AG04450 (cell line): ENCODE results near the gene GPANK1. TPM values are rescaled to one million over a fixed set of nuclear protein-coding genes. Genes with fewer than 3 reads are reported as not detected.

Experiments
- CTCF ChIA-PET: fragments of 300-600, 350-600 bp; formaldehyde crosslinking; extraction: SDS; loops from one replicate; lab custom pipeline; 2022; ENCODE audit warnings: antibody characterized with exemption, inconsistent platforms; lab: Charles Lee
- POLR2A ChIA-PET: fragments of 350-600 bp; formaldehyde crosslinking; extraction: SDS; loops from one replicate; lab custom pipeline; 2021; ENCODE audit warnings: antibody characterized with exemption, inconsistent platforms; lab: Yijun Ruan, JAX
- DNase-seq: peaks from one replicate; pipeline ENCODE4 v3.0.0-alpha.2; 2011; ENCODE audit warnings: low read depth, low spot score
- H3K27ac ChIP-seq: one replicate; pipeline ENCODE4 v1.5.1; 2012; ENCODE audit warnings: low read depth, low read length, control low read depth
- H3K27me3 ChIP-seq: one replicate; pipeline ENCODE4 v1.6.0; 2012; ENCODE audit warnings: low read length; ENCODE audit not compliant: control insufficient read depth, insufficient read depth
- H3K4me3 ChIP-seq: 2 replicates; pipeline ENCODE4 v1.5.1; 2011; ENCODE audit warnings: mild to moderate bottlenecking, low read depth, low read length, control low read depth
- H3K9me3 ChIP-seq: 2 replicates; pipeline ENCODE4 v1.5.1; 2012; ENCODE audit warnings: low read length; ENCODE audit not compliant: control insufficient read depth, insufficient read depth
- polyA plus RNA-seq: library from polyadenylated mRNA; depleted of rRNA; stranded (reverse); fragments of >200 nt; gene quantifications from 2 replicates; pipeline ENCODE4 v1.2.3, GENCODE V29; 2011
- TF ChIP-seq, protein P1 (sequence below): IDR thresholded peaks from 2 replicates; pipeline ENCODE4 v1.5.1; 2011; ENCODE audit warnings: low read depth, low read length, control low read depth, inconsistent platforms

GPANK1 gene
- polyA plus RNA-seq, 1 experiment: 13.5 TPM

DNA sequence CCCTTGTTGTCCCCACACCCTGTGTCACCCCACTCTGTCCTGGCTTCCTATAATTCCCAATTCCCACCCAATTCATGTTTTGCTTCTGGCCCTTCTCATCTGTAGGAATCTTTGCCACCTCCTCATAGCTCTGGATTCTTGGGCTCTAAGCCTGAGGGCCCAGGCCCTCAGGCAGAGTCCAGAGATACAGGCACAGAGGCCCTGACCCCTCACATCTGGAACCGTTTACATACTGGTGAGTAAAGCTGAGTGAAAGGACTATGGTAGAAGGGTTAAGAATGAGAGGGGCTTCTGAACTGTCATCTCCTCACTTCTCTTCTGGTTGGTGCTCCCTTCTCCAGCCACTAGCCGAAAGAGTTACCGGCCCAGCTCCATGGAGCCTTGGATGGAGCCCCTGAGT lies 30.7 kb downstream of the GPANK1 start:
- no peaks in the 10 kb centered on the region for H3K27me3 ChIP-seq
- DNase-seq: no peak
- ChIA-PET CTCF (interaction anchor here (1.4 kb wide), 1 partner anchor 11 kb away, joined by 4 read pairs; no protein-coding TSS in a partner anchor), POLR2A (interaction anchor here (0.7 to 1.1 kb wide), 2 partner anchors 10 to 31 kb away, joined by 3 to 4 read pairs; partner anchors contain the start of gene GPANK1)
- TF ChIP-seq, protein P1, sequence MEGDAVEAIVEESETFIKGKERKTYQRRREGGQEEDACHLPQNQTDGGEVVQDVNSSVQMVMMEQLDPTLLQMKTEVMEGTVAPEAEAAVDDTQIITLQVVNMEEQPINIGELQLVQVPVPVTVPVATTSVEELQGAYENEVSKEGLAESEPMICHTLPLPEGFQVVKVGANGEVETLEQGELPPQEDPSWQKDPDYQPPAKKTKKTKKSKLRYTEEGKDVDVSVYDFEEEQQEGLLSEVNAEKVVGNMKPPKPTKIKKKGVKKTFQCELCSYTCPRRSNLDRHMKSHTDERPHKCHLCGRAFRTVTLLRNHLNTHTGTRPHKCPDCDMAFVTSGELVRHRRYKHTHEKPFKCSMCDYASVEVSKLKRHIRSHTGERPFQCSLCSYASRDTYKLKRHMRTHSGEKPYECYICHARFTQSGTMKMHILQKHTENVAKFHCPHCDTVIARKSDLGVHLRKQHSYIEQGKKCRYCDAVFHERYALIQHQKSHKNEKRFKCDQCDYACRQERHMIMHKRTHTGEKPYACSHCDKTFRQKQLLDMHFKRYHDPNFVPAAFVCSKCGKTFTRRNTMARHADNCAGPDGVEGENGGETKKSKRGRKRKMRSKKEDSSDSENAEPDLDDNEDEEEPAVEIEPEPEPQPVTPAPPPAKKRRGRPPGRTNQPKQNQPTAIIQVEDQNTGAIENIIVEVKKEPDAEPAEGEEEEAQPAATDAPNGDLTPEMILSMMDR: no peak
- H3K27ac ChIP-seq: no peak overlapping the region
- no peak overlapping the region for H3K4me3 ChIP-seq
- H3K9me3 ChIP-seq: no peaks in the 10 kb centered on the region

DNA sequence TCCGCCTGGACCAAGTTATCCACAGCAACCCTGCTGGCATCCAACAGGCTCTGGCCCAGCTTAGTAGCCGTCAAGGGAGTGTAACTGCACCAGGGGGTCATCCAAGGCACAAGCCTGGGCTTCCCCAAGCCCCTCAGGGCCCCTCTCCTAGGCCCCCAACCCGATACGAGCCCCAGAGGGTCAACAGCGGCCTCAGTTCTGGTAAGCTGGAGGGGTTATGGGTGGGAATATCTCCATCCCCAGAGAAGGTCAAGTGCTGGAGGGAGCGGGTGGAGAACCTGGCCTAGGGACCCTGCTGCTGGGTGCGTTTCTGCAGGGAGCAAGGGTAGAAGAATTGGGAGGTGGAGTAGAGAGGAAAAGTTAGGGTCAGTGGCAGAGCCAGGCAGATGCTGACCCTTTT lies 31.4 kb downstream of the GPANK1 start:
- TF ChIP-seq, protein P1: no peak
- POLR2A ChIA-PET: no interaction called here
- H3K9me3 ChIP-seq: no peaks in the 10 kb centered on the region
- no peaks in the 10 kb centered on the region for H3K27me3 ChIP-seq
- H3K4me3 ChIP-seq: no peak overlapping the region
- DNase-seq: no peak
- no peak overlapping the region for H3K27ac ChIP-seq
- CTCF ChIA-PET: no interaction called here

DNA sequence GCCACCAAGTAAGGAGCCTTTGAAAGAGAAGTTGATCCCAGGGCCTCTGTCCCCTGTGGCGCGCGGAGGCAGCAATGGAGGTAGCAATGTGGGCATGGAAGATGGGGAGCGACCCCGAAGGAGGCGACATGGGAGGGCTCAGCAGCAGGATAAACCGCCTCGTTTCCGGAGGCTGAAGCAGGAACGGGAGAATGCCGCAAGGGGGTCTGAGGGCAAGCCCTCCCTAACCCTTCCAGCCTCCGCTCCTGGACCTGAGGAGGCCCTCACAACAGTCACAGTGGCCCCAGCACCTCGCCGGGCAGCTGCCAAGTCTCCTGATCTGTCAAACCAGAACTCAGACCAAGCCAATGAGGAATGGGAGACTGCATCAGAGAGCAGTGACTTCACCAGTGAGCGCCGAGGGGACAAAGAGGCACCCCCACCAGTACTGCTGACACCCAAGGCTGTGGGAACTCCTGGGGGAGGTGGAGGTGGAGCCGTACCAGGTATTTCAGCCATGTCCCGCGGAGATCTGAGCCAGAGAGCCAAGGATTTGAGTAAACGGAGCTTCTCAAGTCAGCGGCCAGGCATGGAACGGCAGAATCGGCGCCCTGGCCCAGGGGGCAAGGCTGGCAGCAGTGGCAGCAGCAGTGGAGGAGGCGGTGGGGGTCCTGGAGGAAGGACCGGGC lies 32.4 kb downstream of the GPANK1 start:
- H3K4me3 ChIP-seq: no peak overlapping the region
- POLR2A ChIA-PET: no interaction called here
- no peak overlapping the region for H3K27ac ChIP-seq
- H3K9me3 ChIP-seq: no peaks in the 10 kb centered on the region
- no peak for DNase-seq
- TF ChIP-seq, protein P1: no peak
- H3K27me3 ChIP-seq: no peaks in the 10 kb centered on the region
- CTCF ChIA-PET: no interaction called here

DNA sequence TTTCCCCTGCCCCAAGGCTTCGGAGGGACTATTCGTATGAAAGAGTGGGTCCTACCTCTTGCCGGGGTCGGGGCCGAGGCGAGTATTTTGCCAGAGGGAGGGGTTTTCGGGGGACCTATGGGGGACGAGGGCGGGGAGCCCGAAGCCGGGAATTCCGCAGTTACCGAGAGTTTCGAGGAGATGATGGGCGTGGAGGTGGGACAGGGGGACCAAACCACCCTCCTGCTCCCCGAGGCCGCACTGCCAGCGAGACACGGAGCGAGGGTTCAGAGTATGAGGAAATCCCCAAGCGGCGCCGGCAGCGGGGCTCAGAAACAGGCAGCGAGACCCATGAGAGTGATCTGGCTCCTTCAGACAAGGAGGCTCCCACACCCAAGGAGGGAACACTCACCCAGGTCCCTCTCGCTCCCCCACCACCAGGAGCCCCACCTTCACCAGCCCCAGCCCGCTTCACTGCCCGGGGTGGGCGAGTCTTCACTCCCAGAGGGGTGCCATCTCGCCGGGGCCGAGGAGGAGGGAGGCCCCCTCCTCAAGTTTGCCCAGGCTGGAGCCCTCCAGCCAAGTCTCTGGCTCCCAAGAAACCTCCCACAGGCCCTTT lies 33.0 kb downstream of the GPANK1 start:
- H3K9me3 ChIP-seq: no peaks in the 10 kb centered on the region
- no peak for DNase-seq
- TF ChIP-seq, protein P1: no peak
- POLR2A ChIA-PET: no interaction called here
- no peak overlapping the region for H3K27ac ChIP-seq
- no peak overlapping the region for H3K4me3 ChIP-seq
- H3K27me3 ChIP-seq: no peaks in the 10 kb centered on the region
- CTCF ChIA-PET: no interaction called here

DNA sequence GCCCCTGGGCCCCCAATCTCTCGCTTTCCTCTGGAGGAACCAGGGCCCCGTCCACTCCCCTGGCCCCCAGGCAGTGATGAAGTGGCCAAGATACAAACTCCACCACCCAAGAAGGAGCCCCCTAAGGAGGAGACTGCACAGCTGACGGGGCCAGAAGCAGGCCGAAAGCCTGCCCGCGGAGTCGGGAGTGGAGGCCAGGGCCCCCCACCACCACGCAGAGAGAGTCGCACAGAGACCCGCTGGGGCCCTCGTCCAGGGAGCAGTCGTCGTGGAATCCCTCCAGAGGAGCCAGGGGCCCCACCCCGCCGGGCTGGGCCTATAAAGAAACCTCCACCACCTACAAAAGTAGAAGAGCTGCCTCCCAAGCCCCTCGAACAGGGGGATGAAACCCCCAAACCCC lies 33.6 kb downstream of the GPANK1 start:
- TF ChIP-seq, protein P1: no peak
- ChIA-PET POLR2A (no interaction called here), CTCF (no interaction called here)
- DNase-seq: no peak
- Histone ChIP-seq H3K27me3 (no peaks in the 10 kb centered on the region), H3K9me3 (no peaks in the 10 kb centered on the region), H3K4me3 (no peak overlapping the region), H3K27ac (no peak overlapping the region)
